ENCODE data around the gene MRPL11.

The MRPL11 gene

GRCh38 chr11:66429983-66430602 lies 8.6 kb downstream of the MRPL11 start:
- Histone ChIP-seq H3K4me3 (ENCODE audit: low read depth, low read length) (no peak overlapping the region), H3K9me3 (ENCODE audit: control insufficient read depth, insufficient read depth, low read length) (no peaks in the 10 kb centered on the region), H3K9ac (ENCODE audit: low read depth, low read length) (no peak overlapping the region), H3K27ac (ENCODE audit: low read depth, low read length) (no peak overlapping the region), H3K36me3 (ENCODE audit: control insufficient read depth, insufficient read depth, low read length) (peaks cover 4% of the 10 kb centered on the region), H3K4me1 (ENCODE audit: control insufficient read depth, insufficient read depth, low read length) (no peaks in the 10 kb centered on the region), H3K27me3 (ENCODE audit: control insufficient read depth, insufficient read depth, low read length) (no peaks in the 10 kb centered on the region)

GRCh38 chr11:66428933-66429332 lies 9.7 kb downstream of the MRPL11 start:
- Histone ChIP-seq H3K36me3 (ENCODE audit: control insufficient read depth, insufficient read depth, low read length) (no peaks in the 10 kb centered on the region), H3K9me3 (ENCODE audit: control insufficient read depth, insufficient read depth, low read length) (no peaks in the 10 kb centered on the region), H3K4me3 (ENCODE audit: low read depth, low read length) (no peak overlapping the region), H3K4me1 (ENCODE audit: control insufficient read depth, insufficient read depth, low read length) (no peaks in the 10 kb centered on the region), H3K9ac (ENCODE audit: low read depth, low read length) (no peak overlapping the region), H3K27ac (ENCODE audit: low read depth, low read length) (no peak overlapping the region), H3K27me3 (ENCODE audit: control insufficient read depth, insufficient read depth, low read length) (no peaks in the 10 kb centered on the region)

GRCh38 chr11:66426314-66426713 lies 12.3 kb downstream of the MRPL11 start:
- Histone ChIP-seq H3K9ac (ENCODE audit: low read depth, low read length) (no peak overlapping the region), H3K36me3 (ENCODE audit: control insufficient read depth, insufficient read depth, low read length) (no peaks in the 10 kb centered on the region), H3K27me3 (ENCODE audit: control insufficient read depth, insufficient read depth, low read length) (peaks cover 1% of the 10 kb centered on the region), H3K27ac (ENCODE audit: low read depth, low read length) (no peak overlapping the region), H3K4me3 (ENCODE audit: low read depth, low read length) (no peak overlapping the region), H3K4me1 (ENCODE audit: control insufficient read depth, insufficient read depth, low read length) (no peaks in the 10 kb centered on the region), H3K9me3 (ENCODE audit: control insufficient read depth, insufficient read depth, low read length) (no peaks in the 10 kb centered on the region)

GRCh38 chr11:66421492-66422205 lies 17.0 kb downstream of the MRPL11 start:
- H3K27me3 ChIP-seq (ENCODE audit: control insufficient read depth, insufficient read depth, low read length), result peaks cover 26% of the 10 kb centered on the region
- no peaks in the 10 kb centered on the region for H3K36me3 ChIP-seq (ENCODE audit: control insufficient read depth, insufficient read depth, low read length)
- no peak overlapping the region for H3K9ac ChIP-seq (ENCODE audit: low read depth, low read length)
- H3K4me3 ChIP-seq (ENCODE audit: low read depth, low read length), result peak overlapping the region; percentile 61
- no peak overlapping the region for H3K27ac ChIP-seq (ENCODE audit: low read depth, low read length)
- no peaks in the 10 kb centered on the region for H3K9me3 ChIP-seq (ENCODE audit: control insufficient read depth, insufficient read depth, low read length)
- H3K4me1 ChIP-seq (ENCODE audit: control insufficient read depth, insufficient read depth, low read length), result peaks cover 29% of the 10 kb centered on the region

GRCh38 chr11:66420671-66421476 lies 17.8 kb downstream of the MRPL11 start, which contains the start of gene NPAS4:
Gene NPAS4 (plus strand): TSS chr11:66421035. CDS start chr11:66421180, 145 bp downstream.
- Histone ChIP-seq H3K9me3 (ENCODE audit: control insufficient read depth, insufficient read depth, low read length) (no peaks in the 10 kb centered on the region), H3K27me3 (ENCODE audit: control insufficient read depth, insufficient read depth, low read length) (peaks cover 26% of the 10 kb centered on the region), H3K36me3 (ENCODE audit: control insufficient read depth, insufficient read depth, low read length) (no peaks in the 10 kb centered on the region), H3K4me1 (ENCODE audit: control insufficient read depth, insufficient read depth, low read length) (peaks cover 29% of the 10 kb centered on the region), H3K4me3 (ENCODE audit: low read depth, low read length) (peak within 1 kb of the TSS; percentile 61), H3K27ac (ENCODE audit: low read depth, low read length) (no peak within 1 kb of the TSS), H3K9ac (ENCODE audit: low read depth, low read length) (no peak within 1 kb of the TSS; the same call in 1 of the 2 replicates)

GRCh38 chr11:66419825-66420224 lies 18.8 kb downstream of the MRPL11 start:
- Histone ChIP-seq H3K27ac (ENCODE audit: low read depth, low read length) (no peak overlapping the region), H3K4me1 (ENCODE audit: control insufficient read depth, insufficient read depth, low read length) (peaks cover 33% of the 10 kb centered on the region), H3K4me3 (ENCODE audit: low read depth, low read length) (peak overlapping the region; percentile 61), H3K9me3 (ENCODE audit: control insufficient read depth, insufficient read depth, low read length) (no peaks in the 10 kb centered on the region), H3K36me3 (ENCODE audit: control insufficient read depth, insufficient read depth, low read length) (no peaks in the 10 kb centered on the region), H3K9ac (ENCODE audit: low read depth, low read length) (no peak overlapping the region; the same call in 1 of the 2 replicates), H3K27me3 (ENCODE audit: control insufficient read depth, insufficient read depth, low read length) (peaks cover 26% of the 10 kb centered on the region)

GRCh38 chr11:66418986-66419308 lies 19.7 kb downstream of the MRPL11 start:
- Histone ChIP-seq H3K4me1 (ENCODE audit: control insufficient read depth, insufficient read depth, low read length) (peaks cover 40% of the 10 kb centered on the region), H3K36me3 (ENCODE audit: control insufficient read depth, insufficient read depth, low read length) (no peaks in the 10 kb centered on the region), H3K9ac (ENCODE audit: low read depth, low read length) (no peak overlapping the region), H3K27ac (ENCODE audit: low read depth, low read length) (no peak overlapping the region), H3K9me3 (ENCODE audit: control insufficient read depth, insufficient read depth, low read length) (no peaks in the 10 kb centered on the region), H3K4me3 (ENCODE audit: low read depth, low read length) (no peak overlapping the region), H3K27me3 (ENCODE audit: control insufficient read depth, insufficient read depth, low read length) (peaks cover 26% of the 10 kb centered on the region)

- no peaks in the 10 kb centered on the region for H3K9me3 ChIP-seq (ENCODE audit: control insufficient read depth, insufficient read depth, low read length)
- 0 out of 2 replicates have a peak overlapping the region, but pooled peaks have one; percentile 21 for H3K4me3 ChIP-seq (ENCODE audit: low read depth, low read length)
- no peak overlapping the region for H3K9ac ChIP-seq (ENCODE audit: low read depth, low read length)
- H3K4me1 ChIP-seq (ENCODE audit: control insufficient read depth, insufficient read depth, low read length), result peaks cover 45% of the 10 kb centered on the region
- peak overlapping the region; percentile 70 for H3K27ac ChIP-seq (ENCODE audit: low read depth, low read length)
- peaks cover 26% of the 10 kb centered on the region for H3K27me3 ChIP-seq (ENCODE audit: control insufficient read depth, insufficient read depth, low read length)
- H3K36me3 ChIP-seq (ENCODE audit: control insufficient read depth, insufficient read depth, low read length), result no peaks in the 10 kb centered on the region
Observed at GRCh38 chr11:66418168-66418985, 20.3 kb downstream of the MRPL11 start.

- Histone ChIP-seq H3K27ac (ENCODE audit: low read depth, low read length) (no peak overlapping the region), H3K4me3 (ENCODE audit: low read depth, low read length) (no peak overlapping the region), H3K4me1 (ENCODE audit: control insufficient read depth, insufficient read depth, low read length) (peaks cover 47% of the 10 kb centered on the region), H3K36me3 (ENCODE audit: control insufficient read depth, insufficient read depth, low read length) (no peaks in the 10 kb centered on the region), H3K9me3 (ENCODE audit: control insufficient read depth, insufficient read depth, low read length) (no peaks in the 10 kb centered on the region), H3K27me3 (ENCODE audit: control insufficient read depth, insufficient read depth, low read length) (peaks cover 26% of the 10 kb centered on the region), H3K9ac (ENCODE audit: low read depth, low read length) (no peak overlapping the region)
Observed at GRCh38 chr11:66417000-66417399, 21.6 kb downstream of the MRPL11 start.

- Histone ChIP-seq H3K27me3 (ENCODE audit: control insufficient read depth, insufficient read depth, low read length) (peaks cover 16% of the 10 kb centered on the region), H3K36me3 (ENCODE audit: control insufficient read depth, insufficient read depth, low read length) (no peaks in the 10 kb centered on the region), H3K27ac (ENCODE audit: low read depth, low read length) (no peak overlapping the region), H3K9me3 (ENCODE audit: control insufficient read depth, insufficient read depth, low read length) (no peaks in the 10 kb centered on the region), H3K4me1 (ENCODE audit: control insufficient read depth, insufficient read depth, low read length) (peaks cover 47% of the 10 kb centered on the region), H3K9ac (ENCODE audit: low read depth, low read length) (no peak overlapping the region), H3K4me3 (ENCODE audit: low read depth, low read length) (no peak overlapping the region)
Observed at GRCh38 chr11:66415423-66415822, 23.2 kb downstream of the MRPL11 start.
